Vagina (tissue), 2 donors: ENCODE results near the gene REXO5. TPM values are rescaled to one million over a fixed set of nuclear protein-coding genes. Genes with fewer than 3 reads are reported as not detected.
"Not testable (repeated sequence)": the region's sequence is repeated elsewhere in the genome, so short reads cannot be mapped to it uniquely, and the experiment has no call there.

Experiments
- DNase-seq, 2 donors: peaks; one replicate each; pipeline ENCODE4 v3.0.0-alpha.2; 2017; ENCODE audit errors: extremely low spot score in 2 of 2
- H3K27ac ChIP-seq: fragments of 200-600 bp; sonication (generic); one replicate; pipeline ENCODE4 v1.5.1; 2019
- H3K27me3 ChIP-seq: fragments of 200-600 bp; sonication (generic); one replicate; pipeline ENCODE4 v1.5.1; 2019
- H3K36me3 ChIP-seq, 2 donors: fragments of 200-600 bp; sonication (generic); one replicate each; pipeline ENCODE4 v1.5.1; 2017 to 2019
- H3K4me1 ChIP-seq: fragments of 200-600 bp; sonication (generic); one replicate; pipeline ENCODE4 v1.5.1; 2019
- H3K4me3 ChIP-seq, 2 donors: fragments of 200-600 bp; sonication (generic); 1 replicate in 1 of 2; 2 replicates in 1 of 2; pipeline ENCODE4 v1.5.1; 2016 to 2019
- H3K9me3 ChIP-seq: fragments of 200-600 bp; sonication (generic); one replicate; pipeline ENCODE4 v1.5.1; 2019
- POLR2A ChIP-seq, 2 donors: fragments of 450-650 bp; IDR thresholded peaks; one replicate each; pipeline ENCODE4 v1.6.1; 2017; ENCODE audit warnings: antibody characterized with exemption in 2 of 2, mild to moderate bottlenecking in 2 of 2, moderate library complexity in 2 of 2
- POLR2AphosphoS5 ChIP-seq, 2 donors: sonication (generic); formaldehyde crosslinking; IDR thresholded peaks; one replicate each; pipeline ENCODE4 v1.9.0; 2017; ENCODE audit warnings: antibody characterized with exemption in 2 of 2, mild to moderate bottlenecking in 2 of 2, low read depth in 1 of 2; ENCODE audit not compliant: insufficient read depth in 1 of 2
- intact Hi-C: fragments of 100-400 bp; cut with DNase I; formaldehyde crosslinking; loops from one replicate; pipeline ENCODE4 v1.15.1; 2023
- total RNA-seq: library from RNA; depleted of rRNA; stranded (reverse); fragments of >200 nt; gene quantifications from one replicate; pipeline ENCODE4 v1.2.3, GENCODE V29; 2016
- TF ChIP-seq, protein P1 (sequence below), 3 experiments: fragments of 450-650 bp in 2 of 3; fragments of 200-600 bp in 1 of 3; sonication (generic) in 1 of 3; IDR thresholded peaks; one replicate each; pipeline ENCODE4 v1.5.1; 2017 to 2019; ENCODE audit warnings: antibody characterized with exemption in 3 of 3, mild to moderate bottlenecking in 2 of 3, moderate library complexity in 2 of 3

The REXO5 gene
- total RNA-seq, 1 donor from 2014 or later, result 3.7 TPM

DNA sequence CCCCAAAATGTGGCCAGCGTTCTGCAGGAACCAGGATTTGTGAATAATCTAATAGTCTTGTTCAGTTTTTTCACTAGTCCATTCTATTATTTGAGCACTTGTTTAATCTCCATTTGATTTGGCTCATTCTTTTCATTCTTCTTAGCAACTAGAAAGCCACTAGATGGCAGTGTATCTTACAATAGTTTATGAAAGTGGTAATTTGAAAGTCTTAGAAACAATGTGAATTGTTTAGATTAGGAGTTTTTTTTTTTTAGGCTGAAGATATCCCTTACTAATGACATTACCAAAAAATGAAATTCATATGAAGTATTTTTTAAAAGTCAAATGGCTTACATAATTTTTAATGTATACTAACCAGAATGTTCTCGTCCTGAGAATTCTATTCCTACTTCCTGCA lies 6.7 kb upstream of the REXO5 start:
- Histone ChIP-seq H3K27ac (no peak overlapping the region), H3K4me3 (no peak overlapping the region), H3K9me3 (no peaks in the 10 kb centered on the region), H3K27me3 (no peaks in the 10 kb centered on the region), H3K4me1 (no peaks in the 10 kb centered on the region), H3K36me3 (peaks cover 0 to 18% of the 10 kb centered on the region in 2 donors)
- DNase-seq, result no peak
- intact Hi-C loops, result no loop called here
- TF ChIP-seq, protein P1, sequence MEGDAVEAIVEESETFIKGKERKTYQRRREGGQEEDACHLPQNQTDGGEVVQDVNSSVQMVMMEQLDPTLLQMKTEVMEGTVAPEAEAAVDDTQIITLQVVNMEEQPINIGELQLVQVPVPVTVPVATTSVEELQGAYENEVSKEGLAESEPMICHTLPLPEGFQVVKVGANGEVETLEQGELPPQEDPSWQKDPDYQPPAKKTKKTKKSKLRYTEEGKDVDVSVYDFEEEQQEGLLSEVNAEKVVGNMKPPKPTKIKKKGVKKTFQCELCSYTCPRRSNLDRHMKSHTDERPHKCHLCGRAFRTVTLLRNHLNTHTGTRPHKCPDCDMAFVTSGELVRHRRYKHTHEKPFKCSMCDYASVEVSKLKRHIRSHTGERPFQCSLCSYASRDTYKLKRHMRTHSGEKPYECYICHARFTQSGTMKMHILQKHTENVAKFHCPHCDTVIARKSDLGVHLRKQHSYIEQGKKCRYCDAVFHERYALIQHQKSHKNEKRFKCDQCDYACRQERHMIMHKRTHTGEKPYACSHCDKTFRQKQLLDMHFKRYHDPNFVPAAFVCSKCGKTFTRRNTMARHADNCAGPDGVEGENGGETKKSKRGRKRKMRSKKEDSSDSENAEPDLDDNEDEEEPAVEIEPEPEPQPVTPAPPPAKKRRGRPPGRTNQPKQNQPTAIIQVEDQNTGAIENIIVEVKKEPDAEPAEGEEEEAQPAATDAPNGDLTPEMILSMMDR (IDR thresholded peaks at IDR 0.05), result peak in 2 of 3 experiments; percentile 37 to 41
- TF ChIP-seq POLR2AphosphoS5 (IDR thresholded peaks at IDR 0.05; ENCODE audit: insufficient read depth in 1 of 2, low read depth in 1 of 2) (no peak), POLR2A (IDR thresholded peaks at IDR 0.05) (no peak)

DNA sequence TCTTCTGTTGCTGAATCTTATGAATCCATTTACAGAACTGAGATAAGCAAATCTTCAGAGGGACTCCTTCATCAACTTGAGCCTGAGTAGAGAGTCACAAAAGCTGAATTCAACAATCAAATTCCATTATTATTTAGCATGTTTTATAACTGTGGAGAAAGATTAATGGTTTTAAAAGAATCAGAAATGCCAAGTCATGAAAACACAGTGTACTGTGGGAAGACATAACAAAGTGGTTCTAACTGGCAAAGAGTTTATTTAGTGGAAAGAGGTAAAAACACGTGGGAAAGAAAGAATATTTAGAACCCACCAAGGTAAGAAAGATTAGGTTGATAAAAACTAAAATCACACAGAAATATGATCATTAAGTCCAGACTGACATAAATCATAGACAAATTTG lies 5.0 kb upstream of the REXO5 start:
- no peak overlapping the region for H3K4me3 ChIP-seq
- H3K27me3 ChIP-seq, result no peaks in the 10 kb centered on the region
- H3K4me1 ChIP-seq, result no peaks in the 10 kb centered on the region
- H3K36me3 ChIP-seq, result peaks cover 0 to 18% of the 10 kb centered on the region in 2 donors
- DNase-seq, result no peak
- intact Hi-C loops, result no loop called here
- TF ChIP-seq, protein P1 (IDR thresholded peaks at IDR 0.05), result no peak
- TF ChIP-seq POLR2AphosphoS5 (IDR thresholded peaks at IDR 0.05; ENCODE audit: insufficient read depth in 1 of 2, low read depth in 1 of 2), result no peak
- no peak overlapping the region for H3K27ac ChIP-seq
- no peaks in the 10 kb centered on the region for H3K9me3 ChIP-seq

DNA sequence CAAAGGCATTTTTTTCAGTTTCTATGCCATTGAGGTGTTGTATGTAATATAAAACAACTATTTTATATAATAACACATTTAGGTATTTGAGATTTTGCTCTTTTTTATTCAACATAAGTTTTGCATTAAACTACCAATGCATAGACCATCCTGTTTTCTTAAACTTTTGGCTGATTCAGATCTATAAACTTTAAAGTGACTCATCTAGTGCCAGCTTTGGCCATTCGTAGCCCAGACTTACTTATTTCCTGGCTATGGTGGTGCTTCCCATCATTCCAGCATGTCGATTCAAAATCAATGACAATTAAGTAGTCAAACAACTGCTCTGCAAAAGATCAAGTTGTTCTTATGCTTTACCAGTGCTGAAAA lies 3.2 kb upstream of the REXO5 start:
- no peaks in the 10 kb centered on the region for H3K9me3 ChIP-seq
- H3K36me3 ChIP-seq, result peaks cover 0 to 10% of the 10 kb centered on the region in 2 donors
- H3K27me3 ChIP-seq, result no peaks in the 10 kb centered on the region
- intact Hi-C loops, result no loop called here
- peaks cover 11% of the 10 kb centered on the region for H3K4me1 ChIP-seq
- TF ChIP-seq, protein P1 (IDR thresholded peaks at IDR 0.05), result no peak
- TF ChIP-seq POLR2AphosphoS5 (IDR thresholded peaks at IDR 0.05; ENCODE audit: insufficient read depth in 1 of 2, low read depth in 1 of 2), result no peak
- no peak for TF ChIP-seq POLR2A (IDR thresholded peaks at IDR 0.05)
- H3K4me3 ChIP-seq, result no peak overlapping the region
- H3K27ac ChIP-seq, result no peak overlapping the region
- DNase-seq, result no peak

DNA sequence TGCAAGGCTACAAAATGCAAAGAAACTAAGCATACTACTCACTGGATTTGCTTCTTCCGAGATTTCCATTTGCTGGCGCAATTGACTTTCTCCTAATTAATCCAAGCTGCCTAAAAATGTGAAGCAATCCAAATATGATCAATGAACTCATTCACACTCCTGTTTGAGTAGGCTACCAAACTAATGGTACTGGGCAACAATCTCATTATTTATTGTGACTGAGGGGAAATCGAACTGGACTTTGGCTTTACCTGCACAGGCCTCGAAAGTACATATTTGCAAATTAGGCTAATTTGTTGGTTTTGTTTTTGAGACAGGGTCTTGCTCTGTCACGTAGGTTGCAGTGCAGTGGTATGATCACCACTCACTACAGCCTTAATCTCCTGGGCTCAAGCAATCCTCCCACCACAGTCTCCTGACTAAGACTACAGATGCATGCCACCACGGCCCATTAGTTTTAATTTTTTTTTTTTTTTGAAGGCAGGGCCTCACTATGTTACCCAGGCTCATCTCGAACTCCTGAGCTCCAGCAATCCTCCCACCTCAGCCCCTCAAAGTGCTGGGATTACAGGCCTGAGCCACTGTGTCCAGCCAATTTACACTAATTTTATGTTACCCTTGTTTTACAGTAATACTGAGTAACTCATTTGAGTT lies 2.6 kb upstream of the REXO5 start:
- H3K36me3 ChIP-seq, result peaks cover 0 to 5% of the 10 kb centered on the region in 2 donors
- no peak overlapping the region for H3K27ac ChIP-seq
- H3K27me3 ChIP-seq, result no peaks in the 10 kb centered on the region
- no peaks in the 10 kb centered on the region for H3K9me3 ChIP-seq
- no peak overlapping the region for H3K4me3 ChIP-seq
- peaks cover 11% of the 10 kb centered on the region for H3K4me1 ChIP-seq
- TF ChIP-seq, protein P1 (IDR thresholded peaks at IDR 0.05), result no peak
- no peak for TF ChIP-seq POLR2AphosphoS5 (IDR thresholded peaks at IDR 0.05; ENCODE audit: insufficient read depth in 1 of 2, low read depth in 1 of 2)
- no peak for TF ChIP-seq POLR2A (IDR thresholded peaks at IDR 0.05)
- intact Hi-C loops, result no loop called here
- DNase-seq, result no peak

DNA sequence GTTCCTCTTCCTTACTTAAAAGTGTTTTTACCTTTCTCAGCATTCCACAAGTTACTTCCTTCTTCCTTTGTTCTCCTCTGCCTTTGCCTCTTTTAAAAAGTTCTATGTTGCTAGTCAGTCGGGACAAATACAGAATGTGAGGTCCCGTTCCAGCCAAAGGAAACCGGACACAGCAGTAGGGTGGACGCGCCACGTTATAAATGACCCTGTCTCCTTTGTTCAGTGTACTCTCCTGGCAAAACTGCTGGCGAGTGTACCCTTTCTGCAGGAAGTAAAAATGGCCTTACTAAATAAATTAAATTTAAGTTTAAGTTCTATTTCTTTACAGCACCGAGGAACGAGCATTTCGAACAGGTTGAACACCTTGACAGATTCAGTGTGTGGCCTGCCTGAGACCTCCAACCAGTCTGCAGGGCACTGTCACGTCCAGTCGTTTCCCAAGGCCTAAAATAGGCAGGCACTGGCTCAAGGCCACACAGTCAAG lies 601 bp upstream of the REXO5 start:
- DNase-seq, intact Hi-C loops: not testable (repeated sequence)

More for the DNA sequence above, 601 bp upstream of the REXO5 start:
- H3K27me3 ChIP-seq, H3K36me3 ChIP-seq, H3K9me3 ChIP-seq: not testable (repeated sequence)
- Histone ChIP-seq H3K4me1 (peaks cover 11% of the 10 kb centered on the region), H3K27ac (peak overlapping the region; percentile 93), H3K4me3 (peak overlapping the region; percentile 70 to 80)
